Measurements from ENCODE around the gene PLEKHH2.

DNA sequence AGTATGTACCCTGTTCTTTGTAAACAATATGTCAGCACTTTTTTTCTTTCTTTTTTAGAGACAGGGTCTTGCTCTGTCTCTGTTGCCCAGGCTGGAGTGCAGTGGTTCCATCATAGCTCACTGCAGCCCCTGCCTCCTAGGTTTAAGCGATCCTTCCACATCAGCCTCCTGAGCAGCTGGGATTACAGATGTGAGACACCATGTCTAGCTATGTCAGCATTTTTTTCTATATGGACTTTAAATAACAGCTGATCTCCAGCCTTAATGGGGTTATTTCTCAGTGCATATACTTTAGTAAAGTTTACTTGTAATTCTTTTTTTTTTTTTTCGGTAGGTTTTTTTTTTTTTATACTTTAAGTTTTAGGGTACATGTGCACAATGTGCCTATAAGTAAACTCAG is 174.9 kb downstream of the PLEKHH2 start:
- TF ChIP-seq TAF1 (IDR thresholded peaks at IDR 0.05; ENCODE audit: borderline replicate concordance, insufficient read depth, low read length), result no peak
- no peak for TF ChIP-seq POLR2AphosphoS5 (IDR thresholded peaks at IDR 0.05; ENCODE audit: low read depth, low read length)

Measured in PFSK-1 (cell line).